Spleen (tissue), 7 donors: ENCODE results near the gene TMX1.

Experiments
- CTCF ChIP-seq, 11 experiments: fragments of 200-600 bp in 7 of 11; fragments of 450-650 bp in 4 of 11; sonication (generic) in 4 of 11; IDR thresholded peaks in 8 of 11; conservative IDR thresholded peaks in 3 of 11; 1 replicate in 7 of 11; 2 replicates in 4 of 11; pipeline versions ENCODE4 v1.4.0 to v1.8.0; 2016 to 2021; ENCODE audit warnings: antibody characterized with exemption in 11 of 11, inconsistent platforms in 4 of 11, mild to moderate bottlenecking in 1 of 11
- POLR2A ChIP-seq, 3 donors: fragments of 450-650 bp; IDR thresholded peaks; one replicate each; pipeline ENCODE4 v1.5.1; 2017; ENCODE audit warnings: antibody characterized with exemption in 3 of 3, mild to moderate bottlenecking in 1 of 3
- POLR2AphosphoS5 ChIP-seq, 3 donors: sonication (generic); formaldehyde crosslinking; IDR thresholded peaks; one replicate each; pipeline ENCODE4 v1.5.1; 2017; ENCODE audit warnings: antibody characterized with exemption in 3 of 3
- donor health status: DM: no; HTN: no; CAD: no; lungs with moderate emphysema.
- donor health status: DM: no; HTN: no; CAD: no.
- donor health status: DM: no; HTN: no; CAD: no.

- TF ChIP-seq POLR2AphosphoS5 (IDR thresholded peaks at IDR 0.05) (no peak), POLR2A (IDR thresholded peaks at IDR 0.05) (no peak), CTCF (IDR thresholded peaks at IDR 0.05 in 8 of 11, conservative IDR thresholded peaks at IDR 0.05 in 3 of 11) (no peak)
Observed at GRCh38 chr14:51304438-51304837, 64.4 kb downstream of the TMX1 start.
